GM12801 (cell line): ENCODE measurements around the gene TPST2.

Source experiments
- TF ChIP-seq, protein P1 (sequence below): IDR thresholded peaks from one replicate; pipeline ENCODE4 v1.5.1; 2011; ENCODE audit warnings: control low read depth; ENCODE audit not compliant: insufficient read length; ENCODE audit errors: extremely low read depth

TPST2 gene

DNA sequence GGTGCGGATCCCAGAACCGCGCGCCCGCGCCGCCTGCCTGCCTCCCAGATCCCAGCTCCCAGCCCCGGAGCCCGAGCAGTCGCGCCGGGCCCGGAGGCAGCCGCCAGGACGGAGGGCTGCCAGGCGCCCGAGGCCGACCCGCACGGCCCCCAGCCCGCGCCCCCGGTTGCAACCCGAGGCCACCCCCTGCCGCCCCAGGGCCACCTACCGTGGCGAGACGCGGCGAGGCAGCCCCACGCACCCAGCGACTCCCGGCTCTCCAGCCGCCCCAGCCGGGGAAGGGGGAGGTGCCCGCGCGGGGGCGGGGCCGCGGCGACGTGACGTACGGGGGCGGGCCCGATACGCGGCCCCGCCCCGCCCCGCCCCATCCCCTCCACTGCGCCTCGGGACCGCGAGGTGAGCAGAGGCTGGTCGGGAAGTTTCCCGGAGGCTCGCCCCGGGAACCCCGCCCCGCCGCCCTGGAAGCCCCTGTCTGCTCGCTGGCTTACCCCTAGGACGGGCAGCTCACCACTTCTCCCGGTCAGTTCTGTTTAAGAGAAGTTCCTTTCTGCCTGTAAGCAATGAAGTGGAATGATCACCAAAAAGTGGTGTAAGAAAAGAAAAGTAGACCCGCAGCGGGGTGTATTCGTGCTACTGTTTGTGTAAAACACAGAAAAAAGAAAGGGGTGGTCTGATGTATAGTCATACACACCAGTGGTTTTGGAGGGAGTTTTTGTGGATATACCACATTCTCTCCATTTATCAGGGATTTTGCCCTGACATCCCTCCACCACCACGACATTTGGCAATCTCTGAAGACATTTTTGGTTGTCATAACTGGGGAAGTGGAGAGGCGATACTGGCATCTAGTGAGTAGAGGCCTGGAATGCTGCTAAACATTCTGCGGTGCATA lies at the start of gene TPST2:
Gene TPST2 (minus strand): TSS at position 288 of the 892 bp plus-strand sequence. CDS start 48,502 bp downstream, outside the sequence.
- TF ChIP-seq, protein P1, sequence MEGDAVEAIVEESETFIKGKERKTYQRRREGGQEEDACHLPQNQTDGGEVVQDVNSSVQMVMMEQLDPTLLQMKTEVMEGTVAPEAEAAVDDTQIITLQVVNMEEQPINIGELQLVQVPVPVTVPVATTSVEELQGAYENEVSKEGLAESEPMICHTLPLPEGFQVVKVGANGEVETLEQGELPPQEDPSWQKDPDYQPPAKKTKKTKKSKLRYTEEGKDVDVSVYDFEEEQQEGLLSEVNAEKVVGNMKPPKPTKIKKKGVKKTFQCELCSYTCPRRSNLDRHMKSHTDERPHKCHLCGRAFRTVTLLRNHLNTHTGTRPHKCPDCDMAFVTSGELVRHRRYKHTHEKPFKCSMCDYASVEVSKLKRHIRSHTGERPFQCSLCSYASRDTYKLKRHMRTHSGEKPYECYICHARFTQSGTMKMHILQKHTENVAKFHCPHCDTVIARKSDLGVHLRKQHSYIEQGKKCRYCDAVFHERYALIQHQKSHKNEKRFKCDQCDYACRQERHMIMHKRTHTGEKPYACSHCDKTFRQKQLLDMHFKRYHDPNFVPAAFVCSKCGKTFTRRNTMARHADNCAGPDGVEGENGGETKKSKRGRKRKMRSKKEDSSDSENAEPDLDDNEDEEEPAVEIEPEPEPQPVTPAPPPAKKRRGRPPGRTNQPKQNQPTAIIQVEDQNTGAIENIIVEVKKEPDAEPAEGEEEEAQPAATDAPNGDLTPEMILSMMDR = no peak

DNA sequence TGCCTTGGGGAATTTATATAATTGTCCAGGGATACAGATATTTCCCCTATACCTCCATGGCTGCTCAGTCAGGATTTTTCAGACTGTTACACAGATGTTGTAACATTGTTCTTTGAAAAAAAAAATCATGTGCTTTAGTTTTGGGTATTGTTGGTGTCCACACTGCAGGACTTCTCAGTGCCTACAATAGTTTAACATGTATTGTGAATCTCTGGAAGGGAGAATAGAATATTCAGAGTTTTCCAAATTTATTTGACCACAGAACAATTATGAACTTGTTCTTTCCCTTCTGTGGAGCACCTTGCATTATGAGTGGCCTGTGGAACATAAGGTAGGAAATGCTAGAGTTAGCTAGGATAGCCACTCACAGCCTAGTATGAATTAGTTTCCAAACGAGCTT lies 46.4 kb upstream of the TPST2 start:
- TF ChIP-seq, protein P1 = no peak

DNA sequence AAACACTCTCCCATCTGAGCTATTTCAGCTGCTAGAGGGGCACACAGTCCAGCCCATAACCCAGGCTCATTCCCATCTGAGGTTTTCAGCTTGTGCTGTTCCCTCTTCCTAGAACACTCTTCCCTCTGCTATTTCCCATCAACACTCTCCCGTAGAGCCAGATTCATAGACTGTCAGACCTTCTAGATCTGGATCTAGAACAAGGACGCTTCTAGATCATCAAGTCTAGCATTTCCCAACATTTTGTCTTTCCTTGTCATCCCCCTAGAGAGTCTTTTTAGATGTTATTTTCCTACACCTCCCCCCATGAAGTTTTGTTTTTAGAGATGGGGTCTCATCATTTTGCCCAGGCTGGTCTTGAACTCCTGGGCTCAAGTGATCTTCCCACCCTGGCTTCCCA lies 45.2 kb upstream of the TPST2 start:
- TF ChIP-seq, protein P1 = no peak

DNA sequence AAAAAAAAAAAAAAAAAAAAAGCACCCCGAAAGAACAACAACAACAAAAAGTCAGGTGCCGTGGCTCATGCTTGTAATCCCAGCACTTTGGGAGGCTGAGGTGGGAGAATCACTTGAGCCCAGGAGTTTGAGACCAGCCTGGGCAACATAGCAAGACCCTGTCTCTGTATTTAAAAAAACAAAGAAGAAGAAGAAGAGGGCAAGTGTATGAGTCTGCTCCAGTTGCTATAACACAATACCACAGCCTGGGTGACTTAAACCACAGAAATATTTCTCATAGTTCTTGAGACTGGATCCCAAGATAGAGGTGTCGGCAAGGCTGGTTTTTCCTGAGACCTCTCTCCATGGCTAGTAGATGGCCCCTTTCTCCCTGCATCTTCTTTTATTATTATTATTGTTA lies 44.3 kb upstream of the TPST2 start:
- TF ChIP-seq, protein P1 = no peak

DNA sequence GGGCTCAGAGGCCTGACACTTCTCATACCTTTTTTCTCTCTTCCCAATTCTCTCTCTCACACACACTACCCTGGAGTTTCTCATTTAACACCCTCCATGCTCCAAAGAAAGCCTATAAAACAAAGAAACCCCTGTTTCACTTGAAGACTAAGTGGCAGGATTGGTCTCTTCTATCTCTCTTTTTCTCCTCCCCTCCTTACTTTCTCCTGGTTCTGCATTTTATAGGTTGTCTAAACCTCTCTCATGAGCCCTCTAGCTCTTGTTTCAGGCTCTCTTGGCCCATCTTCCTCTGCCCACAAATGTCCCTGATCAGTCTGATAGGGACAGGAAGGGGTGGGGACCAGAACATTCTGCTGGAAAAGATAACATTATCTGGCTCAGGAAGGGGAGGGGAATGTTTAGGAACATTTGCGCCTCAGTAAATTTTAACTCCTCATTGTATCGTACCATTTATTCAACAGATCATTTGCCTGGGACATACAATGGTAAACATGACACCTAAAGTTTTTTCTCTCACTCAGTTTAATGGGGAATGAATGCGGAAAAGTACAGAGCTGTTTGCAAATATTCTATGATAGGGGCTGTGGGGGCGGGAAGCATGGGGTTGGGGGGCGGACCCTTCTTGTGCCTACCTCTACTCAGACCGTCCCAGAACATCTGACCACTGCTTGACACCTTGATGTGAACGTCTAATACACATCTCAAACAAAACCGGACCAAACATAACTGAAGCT lies 42.7 kb upstream of the TPST2 start:
- TF ChIP-seq, protein P1 = no peak

DNA sequence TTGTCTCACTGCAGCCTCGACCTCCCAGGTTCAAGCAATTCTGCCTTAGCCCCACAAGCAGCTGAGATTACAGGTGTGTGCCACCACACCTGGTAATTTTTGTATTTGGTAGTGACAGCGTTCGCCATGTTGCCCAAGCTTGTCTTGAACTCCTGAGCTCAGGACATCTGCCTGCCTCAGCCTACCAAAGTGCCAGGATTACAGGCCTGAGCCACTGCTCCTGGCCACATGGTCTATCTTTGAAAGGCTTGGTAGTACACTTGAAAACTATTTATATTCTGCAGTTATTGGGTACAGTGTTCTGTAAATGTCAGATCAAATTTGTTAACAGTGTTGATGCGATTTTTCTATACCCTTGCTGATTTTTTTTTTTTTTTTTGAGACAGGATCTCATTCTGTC lies 41.4 kb upstream of the TPST2 start:
- TF ChIP-seq, protein P1 = no peak

DNA sequence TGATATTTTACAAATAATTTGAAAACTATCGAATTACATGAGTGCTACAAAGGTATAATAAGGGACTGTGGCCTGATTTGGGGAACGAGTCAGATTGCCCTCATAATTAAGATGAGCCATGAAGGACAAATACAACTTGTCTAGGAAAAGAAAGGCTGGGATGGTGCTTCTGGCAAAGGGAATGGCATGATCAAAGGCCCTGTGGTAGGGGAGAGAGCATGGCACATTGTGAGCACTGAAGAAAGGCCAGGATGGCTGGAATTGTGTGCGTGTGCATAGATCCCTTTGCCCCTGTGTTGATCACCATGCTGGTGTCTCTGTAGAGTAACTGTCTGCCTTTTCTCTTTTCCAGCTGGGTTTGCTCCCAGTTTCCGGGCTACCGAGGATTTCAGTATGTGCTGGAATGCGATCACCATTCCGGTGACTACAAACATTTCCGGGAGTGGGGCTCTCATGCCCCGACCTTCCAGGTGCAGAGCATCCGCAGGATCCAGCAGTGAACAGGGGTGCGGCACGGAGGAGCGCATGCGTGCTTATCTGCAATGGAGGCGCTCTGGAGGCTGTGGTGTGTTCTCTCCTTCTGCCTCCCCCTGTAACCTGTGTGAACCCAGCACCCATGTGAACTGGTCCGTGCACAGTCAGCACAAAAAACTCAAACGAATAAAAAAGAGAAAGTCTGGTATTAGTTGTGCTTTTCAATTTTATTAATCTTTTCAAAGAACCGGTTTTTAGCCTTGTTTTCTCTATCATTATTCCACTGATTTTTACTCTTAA lies 40.2 kb upstream of the TPST2 start:
- TF ChIP-seq, protein P1 = no peak
